Neural progenitor cell (in vitro differentiated cells): ENCODE data around the gene DNAJB11. TPM values are rescaled to one million over a fixed set of nuclear protein-coding genes. Genes with fewer than 3 reads are reported as not detected.

Experiments used
- DNase-seq: peaks from one replicate; pipeline ENCODE4 v3.0.0-alpha.2; 2016; ENCODE audit warnings: low spot score
- H2AFZ ChIP-seq: fragments of 200-600 bp; sonication (generic); replicated peaks from 2 replicates; pipeline ENCODE4 v1.6.1; 2016; ENCODE audit warnings: antibody characterized with exemption
- H3F3A ChIP-seq: fragments of 200-600 bp; sonication (generic); 2 replicates; pipeline ENCODE4 v1.6.1; 2016; ENCODE audit warnings: antibody characterized with exemption, low read depth
- H3K27ac ChIP-seq: fragments of 200-600 bp; sonication (generic); 2 replicates; pipeline ENCODE4 v1.5.1; 2016; ENCODE audit warnings: mild to moderate bottlenecking
- H3K27me3 ChIP-seq: fragments of 200-600 bp; sonication (generic); 2 replicates; pipeline ENCODE4 v1.6.1; 2016; ENCODE audit warnings: mild to moderate bottlenecking, moderate library complexity
- H3K36me3 ChIP-seq: fragments of 200-600 bp; sonication (generic); 2 replicates; pipeline ENCODE4 v1.5.1; 2016
- H3K4me1 ChIP-seq: fragments of 200-600 bp; sonication (generic); 2 replicates; pipeline ENCODE4 v1.6.1; 2016; ENCODE audit warnings: mixed run types
- H3K4me2 ChIP-seq: fragments of 200-600 bp; sonication (generic); 2 replicates; pipeline ENCODE4 v1.6.1; 2016
- H3K4me3 ChIP-seq: fragments of 200-600 bp; sonication (generic); 2 replicates; pipeline ENCODE4 v1.5.1; 2016
- H3K79me2 ChIP-seq: fragments of 200-600 bp; sonication (generic); 2 replicates; pipeline ENCODE4 v1.6.1; 2016; ENCODE audit warnings: low read depth
- H3K9ac ChIP-seq: fragments of 200-600 bp; sonication (generic); 2 replicates; pipeline ENCODE4 v1.6.1; 2016
- H3K9me3 ChIP-seq: fragments of 200-600 bp; sonication (generic); 2 replicates; pipeline ENCODE4 v1.5.1; 2016; ENCODE audit warnings: low read depth
- H4K20me1 ChIP-seq: fragments of 200-600 bp; sonication (generic); 2 replicates; pipeline ENCODE4 v1.6.1; 2016; ENCODE audit warnings: low read depth
- H3K27ac Mint-ChIP-seq: 3 replicates; pipeline ENCODE4 v1.8.0; 2021; ENCODE audit warnings: mixed read lengths
- H3K27me3 Mint-ChIP-seq: 2 replicates; pipeline ENCODE4 v1.8.0; 2022; ENCODE audit warnings: low read depth, mild to moderate bottlenecking, inconsistent platforms, moderate library complexity, mixed read lengths; ENCODE audit not compliant: insufficient read depth
- H3K36me3 Mint-ChIP-seq: 3 replicates; pipeline ENCODE4 v1.8.0; 2021; ENCODE audit warnings: mixed read lengths
- H3K4me1 Mint-ChIP-seq: 3 replicates; pipeline ENCODE4 v1.8.0; 2021; ENCODE audit warnings: mixed read lengths
- H3K4me3 Mint-ChIP-seq: 3 replicates; pipeline ENCODE4 v1.8.0; 2021; ENCODE audit warnings: mild to moderate bottlenecking, moderate library complexity, mixed read lengths
- H3K9me3 Mint-ChIP-seq: 3 replicates; pipeline ENCODE4 v1.8.0; 2020; ENCODE audit warnings: mixed read lengths
- CTCF ChIP-seq: fragments of 200-600 bp; sonication (generic); IDR thresholded peaks from 2 replicates; pipeline ENCODE4 v1.5.1; 2017; ENCODE audit warnings: antibody characterized with exemption, mild to moderate bottlenecking
- EZH2 ChIP-seq: fragments of 200-600 bp; sonication (generic); IDR thresholded peaks from 2 replicates; pipeline ENCODE4 v1.6.1; 2017; ENCODE audit warnings: antibody characterized with exemption, mild to moderate bottlenecking, moderate library complexity
- EZH2phosphoT487 ChIP-seq: fragments of 200-600 bp; sonication (generic); IDR thresholded peaks from 2 replicates; pipeline ENCODE4 v1.6.1; 2017; ENCODE audit warnings: antibody characterized with exemption
- total RNA-seq: library from RNA; depleted of rRNA; stranded (reverse); fragments of >200 nt; gene quantifications from 2 replicates; pipeline ENCODE4 v1.2.3, GENCODE V29; 2015; ENCODE audit warnings: low replicate concordance

DNAJB11 gene
- total RNA-seq, 1 donor from 2014 or later, result 73.0 TPM

GRCh38 chr3:186626254-186626847, 55.8 kb downstream of the DNAJB11 start:
- Mint-ChIP-seq H3K27ac (no peak overlapping the region), H3K4me1 (peaks cover 5% of the 10 kb centered on the region), H3K4me3 (no peak overlapping the region), H3K9me3 (no peaks in the 10 kb centered on the region), H3K36me3 (no peaks in the 10 kb centered on the region), H3K27me3 (peaks cover 3% of the 10 kb centered on the region)
- H3K79me2 ChIP-seq, result no peaks in the 10 kb centered on the region
- TF ChIP-seq CTCF (no peak), EZH2phosphoT487 (no peak), EZH2 (no peak)
- no peaks in the 10 kb centered on the region for H3K36me3 ChIP-seq
- no peak overlapping the region for H3K27ac ChIP-seq
- peaks cover 4% of the 10 kb centered on the region for H3K27me3 ChIP-seq
- H2AFZ ChIP-seq, result no peak overlapping the region
- no peak for DNase-seq
- H3K9me3 ChIP-seq, result no peaks in the 10 kb centered on the region
- no peak overlapping the region for H3K9ac ChIP-seq
- no peak overlapping the region for H3K4me3 ChIP-seq
- H3F3A ChIP-seq, result no peaks in the 10 kb centered on the region
- no peaks in the 10 kb centered on the region for H4K20me1 ChIP-seq
- no peaks in the 10 kb centered on the region for H3K4me1 ChIP-seq
- H3K4me2 ChIP-seq, result no peak overlapping the region

DNA sequence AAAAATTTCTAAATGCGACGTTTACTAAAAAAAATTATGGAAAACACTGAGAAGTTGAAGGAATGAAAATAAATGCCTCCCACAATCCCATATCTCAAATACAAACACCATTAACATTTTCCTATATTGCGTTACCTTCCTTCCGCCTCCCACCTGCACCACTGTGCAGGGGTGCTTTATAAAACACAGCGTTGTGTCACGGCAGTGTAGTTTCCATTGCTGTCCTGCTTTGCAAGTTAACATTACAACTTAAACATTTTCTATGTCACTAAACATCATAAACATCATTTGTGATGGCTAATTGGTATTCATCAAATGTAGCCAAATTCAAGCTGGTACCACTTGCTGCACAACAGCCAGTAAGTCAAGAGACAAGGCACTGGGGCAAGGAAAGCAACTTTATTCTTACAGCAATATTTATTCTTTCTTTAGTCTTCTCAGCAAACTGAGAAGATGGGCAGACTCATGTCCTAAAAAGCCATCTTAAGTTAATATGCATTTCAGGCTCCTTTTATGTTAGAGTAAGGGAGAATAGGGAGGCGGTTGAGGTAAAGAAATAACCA, 57.4 kb downstream of the DNAJB11 start:
- Mint-ChIP-seq H3K9me3 (no peaks in the 10 kb centered on the region), H3K27ac (no peak overlapping the region), H3K36me3 (no peaks in the 10 kb centered on the region), H3K4me1 (peaks cover 5% of the 10 kb centered on the region), H3K4me3 (no peak overlapping the region), H3K27me3 (no peaks in the 10 kb centered on the region)
- H3K27ac ChIP-seq, result no peak overlapping the region
- H3K9me3 ChIP-seq, result no peaks in the 10 kb centered on the region
- TF ChIP-seq EZH2, result no peak
- H4K20me1 ChIP-seq, result no peaks in the 10 kb centered on the region
- no peaks in the 10 kb centered on the region for H3K4me1 ChIP-seq
- no peak overlapping the region for H3K4me3 ChIP-seq
- no peaks in the 10 kb centered on the region for H3F3A ChIP-seq
- H3K9ac ChIP-seq, result no peak overlapping the region
- no peak for DNase-seq
- H3K4me2 ChIP-seq, result no peak overlapping the region
- H2AFZ ChIP-seq, result no peak overlapping the region
- H3K36me3 ChIP-seq, result no peaks in the 10 kb centered on the region
- peaks cover 4% of the 10 kb centered on the region for H3K27me3 ChIP-seq
- H3K79me2 ChIP-seq, result no peaks in the 10 kb centered on the region

- H2AFZ ChIP-seq, result no peak overlapping the region
- no peaks in the 10 kb centered on the region for H3K4me1 ChIP-seq
- H3K4me3 ChIP-seq, result no peak overlapping the region
- no peak for TF ChIP-seq CTCF
- TF ChIP-seq EZH2, result no peak
- TF ChIP-seq EZH2phosphoT487, result no peak
- no peaks in the 10 kb centered on the region for H3K79me2 ChIP-seq
- Mint-ChIP-seq H3K4me3 (no peak overlapping the region), H3K4me1 (peaks cover 5% of the 10 kb centered on the region), H3K9me3 (no peaks in the 10 kb centered on the region), H3K36me3 (no peaks in the 10 kb centered on the region), H3K27me3 (no peaks in the 10 kb centered on the region), H3K27ac (no peak overlapping the region)
- no peaks in the 10 kb centered on the region for H3K36me3 ChIP-seq
- no peak for DNase-seq
- H3F3A ChIP-seq, result no peaks in the 10 kb centered on the region
- H4K20me1 ChIP-seq, result no peaks in the 10 kb centered on the region
- H3K4me2 ChIP-seq, result no peak overlapping the region
- H3K9ac ChIP-seq, result no peak overlapping the region
- no peaks in the 10 kb centered on the region for H3K9me3 ChIP-seq
- no peak overlapping the region for H3K27ac ChIP-seq
- no peaks in the 10 kb centered on the region for H3K27me3 ChIP-seq
Measured at GRCh38 chr3:186628756-186629155, 58.2 kb downstream of the DNAJB11 start.

DNA sequence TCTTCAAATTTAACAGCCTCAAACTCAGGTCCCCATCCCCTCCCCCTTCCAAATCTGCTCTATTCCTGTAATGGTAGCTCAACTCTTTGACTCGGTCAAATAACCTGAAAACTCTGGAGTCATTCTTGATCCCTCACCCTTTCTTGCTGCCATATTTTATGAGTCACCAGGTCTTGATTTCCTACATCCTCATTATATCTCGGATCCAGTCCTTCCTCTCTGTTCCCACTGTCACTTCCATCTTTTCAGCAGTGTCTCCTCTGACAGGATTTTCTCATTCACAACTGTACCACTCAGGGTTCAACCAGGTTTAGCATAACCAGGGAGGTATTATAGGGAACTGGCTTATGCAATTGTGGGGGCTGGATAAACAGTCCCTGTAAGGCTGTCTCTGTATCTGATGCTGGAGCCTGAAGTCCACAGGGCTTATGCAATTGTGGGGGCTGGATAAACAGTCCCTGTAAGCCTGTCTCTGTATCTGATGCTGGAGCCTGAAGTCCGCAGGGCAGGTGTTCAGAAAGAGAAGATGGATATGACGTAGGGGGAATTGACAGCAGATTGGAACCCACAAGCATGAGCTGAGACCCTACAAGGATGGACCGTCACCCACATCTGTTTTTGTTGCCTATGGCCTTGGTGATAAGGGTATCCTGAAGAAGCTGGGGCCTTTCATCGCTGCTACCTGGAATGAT, 60.6 kb downstream of the DNAJB11 start:
- Histone ChIP-seq H3K27me3 (no peaks in the 10 kb centered on the region), H3K4me2 (no peak overlapping the region), H3K9ac (no peak overlapping the region), H3K27ac (no peak overlapping the region), H3K9me3 (no peaks in the 10 kb centered on the region), H2AFZ (no peak overlapping the region), H3K79me2 (no peaks in the 10 kb centered on the region), H3K4me1 (no peaks in the 10 kb centered on the region), H3K4me3 (no peak overlapping the region), H3K36me3 (no peaks in the 10 kb centered on the region), H3F3A (no peaks in the 10 kb centered on the region), H4K20me1 (no peaks in the 10 kb centered on the region)
- no peak for TF ChIP-seq CTCF
- no peak for TF ChIP-seq EZH2
- TF ChIP-seq EZH2phosphoT487, result no peak
- H3K27me3 Mint-ChIP-seq, result no peaks in the 10 kb centered on the region
- no peak for DNase-seq
- no peak overlapping the region for H3K4me3 Mint-ChIP-seq
- H3K9me3 Mint-ChIP-seq, result no peaks in the 10 kb centered on the region
- H3K4me1 Mint-ChIP-seq, result peaks cover 5% of the 10 kb centered on the region
- no peak overlapping the region for H3K27ac Mint-ChIP-seq
- H3K36me3 Mint-ChIP-seq, result no peaks in the 10 kb centered on the region
